Breast epithelium (tissue), 3 donors: ENCODE results near the gene GAB2.

ENCODE experiments used
- POLR2AphosphoS5 ChIP-seq, 3 donors: sonication (generic); formaldehyde crosslinking; IDR thresholded peaks; one replicate each; pipeline ENCODE4 v1.6.1; 2017; ENCODE audit warnings: antibody characterized with exemption in 3 of 3
- TF ChIP-seq, protein P1 (sequence below), 3 donors: fragments of 450-650 bp; IDR thresholded peaks; one replicate each; pipeline ENCODE4 v1.5.1; 2016 to 2017; ENCODE audit warnings: antibody characterized with exemption in 3 of 3, mild to moderate bottlenecking in 3 of 3, moderate library complexity in 3 of 3

DNA sequence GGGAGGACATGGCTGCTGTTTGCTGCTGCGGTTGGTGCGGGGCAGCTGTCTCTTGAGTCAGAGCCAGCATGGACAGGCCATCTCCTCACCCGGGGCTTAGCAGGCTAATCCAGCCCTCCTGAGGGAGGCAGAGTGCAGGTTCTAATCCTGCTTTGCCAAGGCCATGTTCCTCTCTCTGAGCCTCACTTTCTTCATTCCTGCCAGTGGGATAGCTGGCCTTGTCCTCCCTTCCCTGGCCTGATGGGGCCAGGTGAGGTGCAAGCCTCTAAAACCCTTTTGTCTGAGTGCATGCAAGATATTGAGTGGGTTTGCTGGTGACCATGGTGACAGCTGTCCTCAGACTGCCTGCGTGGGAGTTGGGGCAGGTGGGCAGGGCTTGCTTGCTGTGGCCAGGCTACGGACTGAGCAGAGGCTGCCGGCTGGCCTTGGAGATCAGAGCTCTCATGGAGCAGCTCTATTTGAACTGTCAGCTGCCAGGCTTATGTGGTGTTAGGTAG, 225.3 kb downstream of the GAB2 start:
- no peak for TF ChIP-seq POLR2AphosphoS5 (IDR thresholded peaks at IDR 0.05)
- TF ChIP-seq, protein P1, sequence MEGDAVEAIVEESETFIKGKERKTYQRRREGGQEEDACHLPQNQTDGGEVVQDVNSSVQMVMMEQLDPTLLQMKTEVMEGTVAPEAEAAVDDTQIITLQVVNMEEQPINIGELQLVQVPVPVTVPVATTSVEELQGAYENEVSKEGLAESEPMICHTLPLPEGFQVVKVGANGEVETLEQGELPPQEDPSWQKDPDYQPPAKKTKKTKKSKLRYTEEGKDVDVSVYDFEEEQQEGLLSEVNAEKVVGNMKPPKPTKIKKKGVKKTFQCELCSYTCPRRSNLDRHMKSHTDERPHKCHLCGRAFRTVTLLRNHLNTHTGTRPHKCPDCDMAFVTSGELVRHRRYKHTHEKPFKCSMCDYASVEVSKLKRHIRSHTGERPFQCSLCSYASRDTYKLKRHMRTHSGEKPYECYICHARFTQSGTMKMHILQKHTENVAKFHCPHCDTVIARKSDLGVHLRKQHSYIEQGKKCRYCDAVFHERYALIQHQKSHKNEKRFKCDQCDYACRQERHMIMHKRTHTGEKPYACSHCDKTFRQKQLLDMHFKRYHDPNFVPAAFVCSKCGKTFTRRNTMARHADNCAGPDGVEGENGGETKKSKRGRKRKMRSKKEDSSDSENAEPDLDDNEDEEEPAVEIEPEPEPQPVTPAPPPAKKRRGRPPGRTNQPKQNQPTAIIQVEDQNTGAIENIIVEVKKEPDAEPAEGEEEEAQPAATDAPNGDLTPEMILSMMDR (IDR thresholded peaks at IDR 0.05) = no peak
